ENCODE data around the gene CRTAP.

Gene CRTAP

GRCh38 chr3:33149342-33149741 lies 35.5 kb downstream of the CRTAP start:
- H3K36me3 ChIP-seq (ENCODE audit: control insufficient read depth, insufficient read depth, low read length): no peaks in the 10 kb centered on the region
- no peaks in the 10 kb centered on the region for H3K27me3 ChIP-seq (replicated peaks; ENCODE audit: control insufficient read depth, insufficient read depth, low read length)
- TF ChIP-seq, protein P1, sequence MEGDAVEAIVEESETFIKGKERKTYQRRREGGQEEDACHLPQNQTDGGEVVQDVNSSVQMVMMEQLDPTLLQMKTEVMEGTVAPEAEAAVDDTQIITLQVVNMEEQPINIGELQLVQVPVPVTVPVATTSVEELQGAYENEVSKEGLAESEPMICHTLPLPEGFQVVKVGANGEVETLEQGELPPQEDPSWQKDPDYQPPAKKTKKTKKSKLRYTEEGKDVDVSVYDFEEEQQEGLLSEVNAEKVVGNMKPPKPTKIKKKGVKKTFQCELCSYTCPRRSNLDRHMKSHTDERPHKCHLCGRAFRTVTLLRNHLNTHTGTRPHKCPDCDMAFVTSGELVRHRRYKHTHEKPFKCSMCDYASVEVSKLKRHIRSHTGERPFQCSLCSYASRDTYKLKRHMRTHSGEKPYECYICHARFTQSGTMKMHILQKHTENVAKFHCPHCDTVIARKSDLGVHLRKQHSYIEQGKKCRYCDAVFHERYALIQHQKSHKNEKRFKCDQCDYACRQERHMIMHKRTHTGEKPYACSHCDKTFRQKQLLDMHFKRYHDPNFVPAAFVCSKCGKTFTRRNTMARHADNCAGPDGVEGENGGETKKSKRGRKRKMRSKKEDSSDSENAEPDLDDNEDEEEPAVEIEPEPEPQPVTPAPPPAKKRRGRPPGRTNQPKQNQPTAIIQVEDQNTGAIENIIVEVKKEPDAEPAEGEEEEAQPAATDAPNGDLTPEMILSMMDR (IDR thresholded peaks at IDR 0.05; ENCODE audit: insufficient read depth, low read length, poor library complexity, severe bottlenecking): no peak
- H3K4me3 ChIP-seq (replicated peaks; ENCODE audit: low read depth, low read length): no peak overlapping the region
- DNase-seq (ENCODE audit: extremely low read depth, insufficient read length): no peak

DNA sequence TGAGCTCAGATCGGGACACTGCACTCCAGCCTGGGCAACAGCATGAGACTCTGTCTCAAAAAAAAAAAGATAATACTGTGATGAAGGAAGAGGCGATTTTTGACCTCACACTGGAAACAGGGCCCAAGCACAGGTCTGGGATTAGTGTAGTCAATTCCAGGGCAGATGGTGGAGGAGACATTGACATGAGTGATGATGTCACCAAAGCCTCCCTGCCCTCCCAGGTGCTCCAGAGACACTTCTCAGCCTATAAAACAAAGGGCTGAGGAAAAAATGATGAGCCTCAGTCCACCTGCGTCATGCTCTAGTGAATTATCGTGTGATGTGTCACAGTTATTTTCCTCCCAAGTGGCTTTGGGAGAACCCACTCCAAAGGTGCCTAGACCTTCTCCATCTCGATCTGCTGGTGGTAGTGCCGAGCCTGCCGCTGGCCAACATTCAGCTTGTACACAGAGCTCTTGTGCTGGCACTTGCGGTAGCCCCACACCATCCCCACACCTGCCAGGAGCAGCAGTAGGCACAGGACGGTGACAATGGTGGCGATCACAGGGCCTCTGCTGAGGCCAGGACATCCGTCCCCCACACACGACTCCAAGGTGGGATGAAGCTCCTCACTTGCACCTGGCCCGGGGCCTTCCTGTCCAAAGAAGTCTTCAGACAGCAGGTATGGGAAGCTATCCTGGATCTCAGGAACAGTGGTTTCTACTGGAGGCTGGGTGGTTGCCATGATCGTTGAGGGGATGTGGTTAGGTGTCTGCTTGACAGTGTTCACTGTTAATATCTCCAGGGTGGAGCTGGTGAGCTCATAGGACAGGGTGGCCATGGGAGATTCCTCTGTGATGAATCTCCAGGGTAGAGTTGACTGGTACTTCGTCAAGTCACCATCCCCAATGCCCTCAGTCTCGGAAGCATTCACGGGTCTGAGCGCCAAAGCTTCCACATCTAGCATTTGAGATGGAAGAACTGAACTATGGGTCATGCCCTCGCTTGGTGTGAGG lies 38.8 kb downstream of the CRTAP start:
- no peak overlapping the region for H3K4me3 ChIP-seq (replicated peaks; ENCODE audit: low read depth, low read length)
- no peaks in the 10 kb centered on the region for H3K36me3 ChIP-seq (ENCODE audit: control insufficient read depth, insufficient read depth, low read length)
- TF ChIP-seq, protein P1 (IDR thresholded peaks at IDR 0.05; ENCODE audit: insufficient read depth, low read length, poor library complexity, severe bottlenecking): no peak
- H3K27me3 ChIP-seq (replicated peaks; ENCODE audit: control insufficient read depth, insufficient read depth, low read length): no peaks in the 10 kb centered on the region
- DNase-seq (ENCODE audit: extremely low read depth, insufficient read length): no peak

DNA sequence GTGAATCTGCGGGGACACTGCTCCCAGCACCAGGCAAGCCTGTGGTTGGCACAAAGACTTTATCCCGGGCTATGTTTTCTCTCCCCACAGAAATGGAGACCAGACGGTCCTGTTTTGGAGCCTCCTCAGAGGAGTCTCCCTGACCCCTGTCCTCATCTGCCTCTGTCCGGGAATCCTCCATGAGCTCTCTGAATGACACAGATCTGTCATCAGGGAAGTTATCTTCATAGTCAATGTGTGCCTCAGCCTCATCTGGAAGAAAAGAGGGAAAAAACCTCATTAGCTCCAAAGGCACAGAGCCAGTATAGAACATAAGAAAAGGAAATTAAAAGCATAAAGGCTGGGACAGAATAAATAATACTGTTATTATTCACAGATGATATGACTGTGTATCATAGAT lies 40.0 kb downstream of the CRTAP start:
- Histone ChIP-seq H3K36me3 (ENCODE audit: control insufficient read depth, insufficient read depth, low read length) (no peaks in the 10 kb centered on the region), H3K27me3 (replicated peaks; ENCODE audit: control insufficient read depth, insufficient read depth, low read length) (no peaks in the 10 kb centered on the region; the same call in 1 of the 2 replicates), H3K4me3 (replicated peaks; ENCODE audit: low read depth, low read length) (no peak overlapping the region)
- DNase-seq (ENCODE audit: extremely low read depth, insufficient read length): no peak
- TF ChIP-seq, protein P1 (IDR thresholded peaks at IDR 0.05; ENCODE audit: insufficient read depth, low read length, poor library complexity, severe bottlenecking): no peak

DNA sequence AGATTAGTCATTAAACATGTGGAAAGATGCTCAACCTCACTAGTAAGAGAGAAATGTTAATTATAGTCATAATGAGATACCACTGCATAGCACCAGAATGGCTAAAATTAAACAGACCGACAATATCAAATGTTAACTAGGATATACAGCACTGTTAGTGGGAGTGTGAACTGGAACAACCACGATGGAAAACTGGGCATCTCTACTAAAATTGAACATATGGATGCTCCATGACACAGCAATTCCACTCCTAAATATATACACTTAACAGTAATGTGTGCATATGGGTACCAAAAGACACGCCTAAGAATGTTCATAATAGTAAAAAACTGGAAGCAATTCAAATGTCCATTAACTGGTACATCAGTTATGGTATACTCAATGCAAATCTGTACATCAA lies 41.5 kb downstream of the CRTAP start:
- TF ChIP-seq, protein P1 (IDR thresholded peaks at IDR 0.05; ENCODE audit: insufficient read depth, low read length, poor library complexity, severe bottlenecking): no peak
- DNase-seq (ENCODE audit: extremely low read depth, insufficient read length): no peak
- Histone ChIP-seq H3K4me3 (replicated peaks; ENCODE audit: low read depth, low read length) (no peak overlapping the region), H3K36me3 (ENCODE audit: control insufficient read depth, insufficient read depth, low read length) (no peaks in the 10 kb centered on the region), H3K27me3 (replicated peaks; ENCODE audit: control insufficient read depth, insufficient read depth, low read length) (no peaks in the 10 kb centered on the region; the same call in 1 of the 2 replicates)

GRCh38 chr3:33159234-33159633 lies 45.4 kb downstream of the CRTAP start:
- DNase-seq (ENCODE audit: extremely low read depth, insufficient read length): no peak
- TF ChIP-seq, protein P1 (IDR thresholded peaks at IDR 0.05; ENCODE audit: insufficient read depth, low read length, poor library complexity, severe bottlenecking): no peak
- Histone ChIP-seq H3K27me3 (replicated peaks; ENCODE audit: control insufficient read depth, insufficient read depth, low read length) (no peaks in the 10 kb centered on the region; the same call in 1 of the 2 replicates), H3K4me3 (replicated peaks; ENCODE audit: low read depth, low read length) (no peak overlapping the region), H3K36me3 (ENCODE audit: control insufficient read depth, insufficient read depth, low read length) (no peaks in the 10 kb centered on the region)

Data from GM06990 (cell line).